ENCODE measurements around the gene CACNA2D4. TPM values are rescaled to one million over a fixed set of nuclear protein-coding genes. Genes with fewer than 3 reads are reported as not detected.

The CACNA2D4 gene
- total and polyA plus RNA-seq, 5 donors from 2014 or later, result 2.9 to 10.4 (median 6.4) TPM

DNA sequence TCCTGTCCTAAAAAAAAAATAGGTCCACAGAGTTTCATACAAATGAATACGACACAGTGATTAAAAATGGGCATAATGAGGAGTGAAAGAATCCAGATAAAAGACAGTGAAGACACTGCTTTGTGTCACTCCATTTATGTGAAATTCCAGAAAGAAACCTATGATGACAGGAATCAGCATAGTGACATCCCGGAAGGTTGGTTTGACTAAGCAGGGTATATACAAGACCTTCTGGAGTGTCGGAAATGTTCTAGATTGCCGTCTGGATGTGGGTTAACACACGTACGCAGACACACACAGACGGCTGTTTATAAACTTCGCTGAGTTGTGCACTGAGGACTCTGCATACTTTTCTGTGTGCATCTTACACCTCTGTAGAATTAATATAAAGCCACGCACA lies 13.2 kb upstream of the CACNA2D4 start:
- DNase-seq (no peak), ATAC-seq (ENCODE audit: low read depth in 2 of 2) (no peak)
- no peak overlapping the region for H3K4me3 ChIP-seq (ENCODE audit: low read depth, low read length)
- H3K36me3 ChIP-seq (ENCODE audit: control insufficient read depth, insufficient read depth, low read length), result no peaks in the 10 kb centered on the region
- H3K4me3 Mint-ChIP-seq, result no peak overlapping the region
- no peaks in the 10 kb centered on the region for H3K9me3 Mint-ChIP-seq
- no peaks in the 10 kb centered on the region for H3K4me1 ChIP-seq (ENCODE audit: control insufficient read depth, insufficient read depth, low read length, poor library complexity, severe bottlenecking)
- H3K27me3 ChIP-seq (ENCODE audit: control insufficient read depth, insufficient read depth, low read length), result no peaks in the 10 kb centered on the region
- no peak overlapping the region for H3K27ac ChIP-seq (ENCODE audit: insufficient read depth, low read length, poor library complexity, severe bottlenecking)
- H3K9me3 ChIP-seq (ENCODE audit: control insufficient read depth in 2 of 2, low read length in 2 of 2), result no peaks in the 10 kb centered on the region
- no peaks in the 10 kb centered on the region for H3K36me3 Mint-ChIP-seq
- no peaks in the 10 kb centered on the region for H3K27me3 Mint-ChIP-seq
- H3K27ac Mint-ChIP-seq, result no peak overlapping the region
- peaks cover 0 to 10% (median 3%) of the 10 kb centered on the region in 4 donors for H3K4me1 Mint-ChIP-seq

DNA sequence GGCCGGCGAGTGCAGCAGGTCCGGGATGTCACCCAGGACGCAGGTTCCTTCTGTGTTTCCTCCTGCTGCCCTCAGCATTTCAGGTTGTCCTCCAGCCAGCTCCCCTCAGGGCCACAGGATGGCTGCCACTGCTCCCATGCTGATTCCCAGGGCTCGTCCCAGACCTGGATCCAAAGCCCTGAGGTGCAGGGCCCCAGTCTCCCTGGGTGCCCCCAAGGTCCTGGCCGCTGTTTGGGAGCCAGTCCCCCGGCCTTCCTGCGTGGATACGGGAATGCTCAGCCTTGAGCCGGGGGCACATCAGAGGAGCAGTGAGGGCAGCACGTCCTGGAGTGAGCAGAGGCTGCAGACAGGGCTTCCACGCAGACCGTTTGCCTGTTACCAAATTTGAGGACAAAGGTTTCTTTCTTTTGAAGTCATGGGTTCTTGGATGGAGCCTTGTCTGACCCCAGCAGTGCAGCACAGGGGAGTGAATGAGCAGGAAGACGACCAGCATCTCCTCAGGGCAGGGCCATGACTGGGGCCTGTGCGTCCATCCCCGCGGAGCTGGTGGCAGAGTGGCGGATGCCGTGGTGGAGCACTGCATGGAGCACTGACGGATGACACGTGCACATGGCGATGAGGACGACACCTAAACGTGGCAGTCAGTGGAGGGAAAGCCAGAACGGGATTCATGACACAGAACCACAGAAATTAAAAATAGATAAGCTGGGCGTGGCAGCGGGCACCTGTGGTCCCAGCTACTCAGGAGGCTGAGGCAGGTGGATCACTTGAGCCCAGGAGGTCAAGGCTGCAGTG lies 12.5 kb upstream of the CACNA2D4 start:
- no peaks in the 10 kb centered on the region for H3K27me3 Mint-ChIP-seq
- no peaks in the 10 kb centered on the region for H3K36me3 Mint-ChIP-seq
- no peaks in the 10 kb centered on the region for H3K9me3 ChIP-seq (ENCODE audit: control insufficient read depth in 2 of 2, low read length in 2 of 2)
- DNase-seq, result no peak
- no peak overlapping the region for H3K4me3 ChIP-seq (ENCODE audit: low read depth, low read length)
- no peaks in the 10 kb centered on the region for H3K27me3 ChIP-seq (ENCODE audit: control insufficient read depth, insufficient read depth, low read length)
- no peak for ATAC-seq (ENCODE audit: low read depth in 2 of 2)
- no peaks in the 10 kb centered on the region for H3K36me3 ChIP-seq (ENCODE audit: control insufficient read depth, insufficient read depth, low read length)
- no peak overlapping the region for H3K4me3 Mint-ChIP-seq
- H3K9me3 Mint-ChIP-seq, result no peaks in the 10 kb centered on the region
- H3K4me1 ChIP-seq (ENCODE audit: control insufficient read depth, insufficient read depth, low read length, poor library complexity, severe bottlenecking), result no peaks in the 10 kb centered on the region
- peaks cover 0 to 10% (median 3%) of the 10 kb centered on the region in 4 donors for H3K4me1 Mint-ChIP-seq
- H3K27ac ChIP-seq (ENCODE audit: insufficient read depth, low read length, poor library complexity, severe bottlenecking), result no peak overlapping the region
- no peak overlapping the region for H3K27ac Mint-ChIP-seq

DNA sequence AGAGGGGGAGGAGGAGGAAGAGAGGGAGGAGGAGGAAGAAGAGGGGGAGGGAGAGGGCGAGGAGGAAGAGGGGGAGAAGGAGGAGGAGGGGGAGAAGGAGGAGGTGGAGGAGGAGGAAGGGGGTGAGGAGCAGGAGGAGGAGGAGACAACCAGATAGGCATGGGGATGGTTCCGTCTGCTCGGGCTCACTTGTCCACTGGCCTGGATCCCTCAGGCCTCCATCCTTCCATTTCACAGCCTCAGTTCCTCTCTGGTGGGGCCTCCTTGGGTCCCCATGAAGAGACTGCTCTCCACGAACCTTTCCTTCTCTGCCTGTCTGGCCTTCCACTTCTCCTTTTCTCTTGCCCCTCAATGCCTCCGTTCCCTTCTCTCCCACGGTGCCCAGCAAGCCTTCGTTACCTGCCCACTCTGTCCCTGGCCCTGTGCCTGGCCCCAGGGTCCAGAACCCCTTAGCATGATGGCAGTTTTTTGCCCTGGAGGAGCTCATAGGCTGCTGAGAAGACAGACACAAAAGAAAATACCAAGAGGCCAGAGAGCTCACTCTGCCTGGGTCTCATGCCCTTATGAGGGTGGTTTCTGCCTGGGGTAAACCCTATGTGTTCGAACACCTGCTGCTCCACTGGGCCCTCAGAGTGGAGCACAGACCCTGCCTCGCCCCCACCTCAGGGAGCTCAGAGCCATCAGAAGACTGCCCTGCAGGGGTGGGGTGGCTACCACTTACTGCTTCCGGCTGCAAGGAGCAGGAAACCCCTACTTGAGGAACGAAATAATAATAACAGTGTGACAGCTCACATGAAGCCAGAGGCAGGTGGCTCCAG lies 11.7 kb upstream of the CACNA2D4 start:
- Histone ChIP-seq H3K4me1 (ENCODE audit: control insufficient read depth, insufficient read depth, low read length, poor library complexity, severe bottlenecking) (no peaks in the 10 kb centered on the region), H3K4me3 (ENCODE audit: low read depth, low read length) (no peak overlapping the region), H3K27ac (ENCODE audit: insufficient read depth, low read length, poor library complexity, severe bottlenecking) (no peak overlapping the region), H3K27me3 (ENCODE audit: control insufficient read depth, insufficient read depth, low read length) (no peaks in the 10 kb centered on the region), H3K36me3 (ENCODE audit: control insufficient read depth, insufficient read depth, low read length) (no peaks in the 10 kb centered on the region), H3K9me3 (ENCODE audit: control insufficient read depth in 2 of 2, low read length in 2 of 2) (no peaks in the 10 kb centered on the region)
- H3K9me3 Mint-ChIP-seq, result no peaks in the 10 kb centered on the region
- DNase-seq, result no peak
- H3K4me3 Mint-ChIP-seq, result no peak overlapping the region
- peaks cover 0 to 10% (median 3%) of the 10 kb centered on the region in 4 donors for H3K4me1 Mint-ChIP-seq
- ATAC-seq (ENCODE audit: low read depth in 2 of 2), result no peak
- peak overlapping the region in 1 of 3 donors; percentile 20 for H3K27ac Mint-ChIP-seq
- H3K27me3 Mint-ChIP-seq, result peaks cover 5% of the 10 kb centered on the region
- H3K36me3 Mint-ChIP-seq, result no peaks in the 10 kb centered on the region

DNA sequence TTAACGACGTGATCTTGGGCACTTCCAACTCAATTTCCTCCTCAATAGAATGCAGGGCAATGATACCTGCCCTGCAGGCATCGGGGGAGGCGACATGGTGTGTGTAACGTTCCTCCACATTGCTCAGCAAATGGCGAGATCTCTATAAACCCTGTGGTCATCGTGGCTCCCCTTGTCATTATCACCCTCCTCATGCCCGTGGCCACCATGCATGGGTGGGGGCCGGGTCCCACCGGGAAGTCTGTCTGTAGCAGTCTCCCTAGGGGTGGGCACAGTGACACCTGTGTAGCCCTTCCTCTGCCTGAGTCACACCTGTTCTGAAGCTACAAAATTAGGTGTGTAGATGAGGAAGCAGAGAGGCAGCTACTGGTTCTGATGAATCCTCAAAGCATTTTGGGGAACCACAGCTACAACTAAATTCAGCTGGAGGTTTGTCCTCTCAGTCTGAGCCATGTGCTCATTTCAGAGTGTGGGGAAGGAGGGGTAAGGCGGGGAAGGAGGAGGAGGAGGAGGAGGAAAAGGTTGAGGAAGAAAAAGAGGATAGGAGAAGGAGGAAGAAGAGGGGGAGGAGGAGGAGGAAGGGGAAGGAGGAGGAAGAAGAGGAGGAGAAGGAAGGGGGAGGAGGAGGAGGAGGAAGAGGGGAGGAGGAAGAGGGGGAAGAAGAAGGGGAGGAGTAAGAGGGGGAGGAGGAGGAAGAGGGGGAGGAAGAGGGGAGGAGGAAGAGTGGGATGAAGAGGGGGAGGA lies 11.0 kb upstream of the CACNA2D4 start:
- H3K27ac ChIP-seq (ENCODE audit: insufficient read depth, low read length, poor library complexity, severe bottlenecking), result no peak overlapping the region

DNA sequence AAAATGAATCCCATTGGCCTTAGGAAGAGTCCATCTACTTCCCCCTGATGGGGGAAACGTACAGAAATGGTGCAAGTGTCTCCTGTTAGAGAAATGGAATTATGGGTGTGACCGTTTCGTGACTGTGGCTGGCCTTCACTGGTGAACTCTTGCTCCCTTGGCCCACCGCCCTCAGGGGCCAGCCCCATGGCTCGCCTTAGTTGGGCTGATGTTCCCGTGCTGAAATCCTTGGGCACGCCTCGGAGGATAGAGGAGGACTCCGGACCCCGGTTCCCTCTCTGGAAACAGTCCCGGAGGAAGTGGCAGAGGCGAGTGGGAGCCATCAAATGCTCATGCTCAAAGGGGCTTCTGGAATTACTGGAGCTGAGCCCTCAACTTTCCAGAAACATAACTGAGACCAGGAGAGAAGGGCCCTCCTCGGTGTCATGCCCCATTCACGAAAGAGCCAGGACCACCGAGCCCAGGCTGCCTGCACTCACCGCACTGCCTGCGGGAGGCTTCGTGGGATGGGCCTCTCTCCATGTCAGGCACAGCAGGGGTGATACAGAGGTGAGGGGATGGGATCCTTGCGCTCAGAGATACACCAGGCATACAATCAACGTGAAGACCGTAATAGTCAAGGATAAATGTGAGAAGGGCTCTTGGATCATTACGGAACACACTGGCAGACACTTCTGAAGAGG lies 10.1 kb upstream of the CACNA2D4 start:
- no peaks in the 10 kb centered on the region for H3K9me3 Mint-ChIP-seq

More for the DNA sequence above, 11.0 kb upstream of the CACNA2D4 start:
- no peaks in the 10 kb centered on the region for H3K36me3 Mint-ChIP-seq
- H3K4me3 Mint-ChIP-seq, result no peak overlapping the region
- H3K9me3 Mint-ChIP-seq, result no peaks in the 10 kb centered on the region
- no peak overlapping the region for H3K4me3 ChIP-seq (ENCODE audit: low read depth, low read length)
- H3K9me3 ChIP-seq (ENCODE audit: control insufficient read depth in 2 of 2, low read length in 2 of 2), result no peaks in the 10 kb centered on the region
- ATAC-seq (ENCODE audit: low read depth in 2 of 2) (no peak), DNase-seq (no peak)
- H3K27me3 Mint-ChIP-seq, result peaks cover 10% of the 10 kb centered on the region
- no peaks in the 10 kb centered on the region for H3K4me1 ChIP-seq (ENCODE audit: control insufficient read depth, insufficient read depth, low read length, poor library complexity, severe bottlenecking)
- no peaks in the 10 kb centered on the region for H3K36me3 ChIP-seq (ENCODE audit: control insufficient read depth, insufficient read depth, low read length)
- H3K4me1 Mint-ChIP-seq, result peaks cover 0 to 18% (median 11%) of the 10 kb centered on the region in 4 donors
- H3K27me3 ChIP-seq (ENCODE audit: control insufficient read depth, insufficient read depth, low read length), result no peaks in the 10 kb centered on the region
- H3K27ac Mint-ChIP-seq, result peak overlapping the region in 1 of 3 donors; percentile 46

DNA sequence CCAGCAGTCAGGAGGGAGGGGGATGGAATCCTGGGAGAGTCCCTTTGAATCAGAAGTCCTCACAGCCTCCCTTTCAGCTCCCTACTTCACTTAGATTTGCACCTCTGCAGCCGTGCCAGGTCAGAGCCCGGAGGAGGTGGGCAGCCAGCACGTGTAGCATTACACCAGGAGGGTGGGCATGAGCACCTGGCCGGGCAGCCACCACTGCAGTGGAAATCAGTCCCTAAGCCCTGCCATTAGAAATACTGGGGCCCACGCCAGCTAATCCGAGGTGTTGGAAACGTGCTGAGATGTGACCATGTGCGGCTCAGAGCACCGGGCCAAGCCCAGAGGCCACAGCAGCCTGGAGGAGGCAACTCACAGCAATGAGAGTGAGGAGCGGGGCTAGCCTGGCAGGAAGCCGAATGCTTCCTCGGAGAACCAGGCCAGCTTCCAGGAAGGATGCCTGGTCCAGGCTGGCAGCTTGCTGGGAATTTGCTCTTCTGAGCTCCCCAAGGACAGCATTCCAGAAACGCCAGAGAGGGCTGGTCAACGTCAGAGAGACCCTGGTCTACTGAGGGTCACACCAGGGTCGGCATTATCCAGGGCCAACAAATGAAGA lies 9.4 kb upstream of the CACNA2D4 start:
- peaks cover 17% of the 10 kb centered on the region for H3K27me3 Mint-ChIP-seq
- peak overlapping the region in 1 of 3 donors; percentile 20 for H3K27ac Mint-ChIP-seq

More for the DNA sequence above, 10.1 kb upstream of the CACNA2D4 start:
- H3K27me3 Mint-ChIP-seq, result peaks cover 12% of the 10 kb centered on the region
- no peaks in the 10 kb centered on the region for H3K4me1 ChIP-seq (ENCODE audit: control insufficient read depth, insufficient read depth, low read length, poor library complexity, severe bottlenecking)
- H3K36me3 ChIP-seq (ENCODE audit: control insufficient read depth, insufficient read depth, low read length), result no peaks in the 10 kb centered on the region
- H3K4me1 Mint-ChIP-seq, result peaks cover 0 to 19% (median 13%) of the 10 kb centered on the region in 4 donors
- no peaks in the 10 kb centered on the region for H3K36me3 Mint-ChIP-seq
- DNase-seq (no peak), ATAC-seq (ENCODE audit: low read depth in 2 of 2) (no peak)
- no peak overlapping the region for H3K4me3 Mint-ChIP-seq
- no peaks in the 10 kb centered on the region for H3K27me3 ChIP-seq (ENCODE audit: control insufficient read depth, insufficient read depth, low read length)
- H3K27ac Mint-ChIP-seq, result no peak overlapping the region
- no peak overlapping the region for H3K27ac ChIP-seq (ENCODE audit: insufficient read depth, low read length, poor library complexity, severe bottlenecking)
- H3K4me3 ChIP-seq (ENCODE audit: low read depth, low read length), result no peak overlapping the region
- H3K9me3 ChIP-seq (ENCODE audit: control insufficient read depth in 2 of 2, low read length in 2 of 2), result no peaks in the 10 kb centered on the region

More for the DNA sequence above, 9.4 kb upstream of the CACNA2D4 start:
- no peak for DNase-seq
- Histone ChIP-seq H3K9me3 (ENCODE audit: control insufficient read depth in 2 of 2, low read length in 2 of 2) (no peaks in the 10 kb centered on the region), H3K27me3 (ENCODE audit: control insufficient read depth, insufficient read depth, low read length) (no peaks in the 10 kb centered on the region), H3K4me1 (ENCODE audit: control insufficient read depth, insufficient read depth, low read length, poor library complexity, severe bottlenecking) (no peaks in the 10 kb centered on the region), H3K36me3 (ENCODE audit: control insufficient read depth, insufficient read depth, low read length) (no peaks in the 10 kb centered on the region), H3K27ac (ENCODE audit: insufficient read depth, low read length, poor library complexity, severe bottlenecking) (no peak overlapping the region), H3K4me3 (ENCODE audit: low read depth, low read length) (no peak overlapping the region)
- Mint-ChIP-seq H3K4me3 (no peak overlapping the region), H3K4me1 (peaks cover 0 to 18% (median 16%) of the 10 kb centered on the region in 4 donors), H3K9me3 (no peaks in the 10 kb centered on the region), H3K36me3 (no peaks in the 10 kb centered on the region)
- ATAC-seq (ENCODE audit: low read depth in 2 of 2), result no peak
